ENCODE results near the gene NCOR1.
"Not testable (repeated sequence)": the region's sequence is repeated elsewhere in the genome, so short reads cannot be mapped to it uniquely, and the experiment has no call there.

The NCOR1 gene

GRCh38 chr17:16214190-16215001 is 938 bp downstream of the NCOR1 start:
- DNase-seq, result no peak

GRCh38 chr17:16212793-16213192 is 2.5 kb downstream of the NCOR1 start:
- DNase-seq, result no peak

GRCh38 chr17:16211590-16211989 is 3.7 kb downstream of the NCOR1 start:
- no peak for DNase-seq

GRCh38 chr17:16204763-16205162 is 10.6 kb downstream of the NCOR1 start:
- not testable (repeated sequence) for DNase-seq

- DNase-seq, result not testable (repeated sequence)
These were observed 12.5 kb downstream of the NCOR1 start for GRCh38 chr17:16202554-16203500.

GRCh38 chr17:16201693-16202131 is 13.6 kb downstream of the NCOR1 start:
- DNase-seq, result not testable (repeated sequence)

GRCh38 chr17:16199093-16199492 is 16.2 kb downstream of the NCOR1 start:
- no peak for DNase-seq

- DNase-seq, result no peak
These were observed 18.1 kb downstream of the NCOR1 start for GRCh38 chr17:16197276-16197675.

- peak; percentile 32 for DNase-seq
These were observed 21.0 kb downstream of the NCOR1 start for GRCh38 chr17:16194307-16194835.

- DNase-seq, result no peak
These were observed 23.7 kb downstream of the NCOR1 start for GRCh38 chr17:16191604-16192003.

- no peak for DNase-seq
These were observed 24.5 kb downstream of the NCOR1 start for GRCh38 chr17:16190703-16191360.

- no peak for DNase-seq
These were observed 25.5 kb downstream of the NCOR1 start for GRCh38 chr17:16189791-16190348.

GRCh38 chr17:16187642-16188041 is 27.7 kb downstream of the NCOR1 start:
- DNase-seq, result no peak

- DNase-seq, result no peak
These were observed 33.8 kb downstream of the NCOR1 start for GRCh38 chr17:16181581-16181980.

GRCh38 chr17:16178836-16179235 is 36.5 kb downstream of the NCOR1 start:
- no peak for DNase-seq

- DNase-seq, result no peak
These were observed 43.7 kb downstream of the NCOR1 start for GRCh38 chr17:16171613-16172012.

GRCh38 chr17:16166766-16167165 is 48.6 kb downstream of the NCOR1 start:
- DNase-seq, result not testable (repeated sequence)

- DNase-seq, result no peak
These were observed 56.6 kb downstream of the NCOR1 start for GRCh38 chr17:16158714-16159113.

- no peak for DNase-seq
These were observed 59.8 kb downstream of the NCOR1 start for GRCh38 chr17:16155536-16155935.

- DNase-seq, result not testable (repeated sequence)
These were observed 63.0 kb downstream of the NCOR1 start for GRCh38 chr17:16152326-16152725.

- no peak for DNase-seq
These were observed 65.0 kb downstream of the NCOR1 start for GRCh38 chr17:16150251-16150856.

- DNase-seq, result no peak
These were observed 66.7 kb downstream of the NCOR1 start for GRCh38 chr17:16148596-16148995.

All from central memory CD4-positive, alpha-beta T cell (primary cell).